Measurements from ENCODE around the gene PLPPR1.

GRCh38 chr9:101309139-101309538, 280.6 kb downstream of the PLPPR1 start:
- TF ChIP-seq SNAI2 (CRISPR knock-in tag; IDR thresholded peaks at IDR 0.05) (no peak), OSR1 (CRISPR knock-in tag; IDR thresholded peaks at IDR 0.05) (no peak), TOX (CRISPR knock-in tag; IDR thresholded peaks at IDR 0.05; ENCODE audit: borderline replicate concordance) (no peak), ZFP30 (CRISPR knock-in tag; IDR thresholded peaks at IDR 0.05) (no peak), ARNTL (CRISPR knock-in tag; IDR thresholded peaks at IDR 0.05; ENCODE audit: borderline replicate concordance, low read depth) (no peak), ZNF8 (CRISPR knock-in tag; IDR thresholded peaks at IDR 0.05) (no peak), RARB (CRISPR knock-in tag; IDR thresholded peaks at IDR 0.05) (no peak), CREB5 (CRISPR knock-in tag; IDR thresholded peaks at IDR 0.05; ENCODE audit: low read depth) (no peak), POU6F1 (CRISPR knock-in tag; IDR thresholded peaks at IDR 0.05; ENCODE audit: borderline replicate concordance, low read depth) (no peak), ZC3H10 (CRISPR knock-in tag; IDR thresholded peaks at IDR 0.05) (no peak), PPARA (CRISPR knock-in tag; IDR thresholded peaks at IDR 0.05; ENCODE audit: borderline replicate concordance) (no peak)
- TF ChIP-seq, protein P1, sequence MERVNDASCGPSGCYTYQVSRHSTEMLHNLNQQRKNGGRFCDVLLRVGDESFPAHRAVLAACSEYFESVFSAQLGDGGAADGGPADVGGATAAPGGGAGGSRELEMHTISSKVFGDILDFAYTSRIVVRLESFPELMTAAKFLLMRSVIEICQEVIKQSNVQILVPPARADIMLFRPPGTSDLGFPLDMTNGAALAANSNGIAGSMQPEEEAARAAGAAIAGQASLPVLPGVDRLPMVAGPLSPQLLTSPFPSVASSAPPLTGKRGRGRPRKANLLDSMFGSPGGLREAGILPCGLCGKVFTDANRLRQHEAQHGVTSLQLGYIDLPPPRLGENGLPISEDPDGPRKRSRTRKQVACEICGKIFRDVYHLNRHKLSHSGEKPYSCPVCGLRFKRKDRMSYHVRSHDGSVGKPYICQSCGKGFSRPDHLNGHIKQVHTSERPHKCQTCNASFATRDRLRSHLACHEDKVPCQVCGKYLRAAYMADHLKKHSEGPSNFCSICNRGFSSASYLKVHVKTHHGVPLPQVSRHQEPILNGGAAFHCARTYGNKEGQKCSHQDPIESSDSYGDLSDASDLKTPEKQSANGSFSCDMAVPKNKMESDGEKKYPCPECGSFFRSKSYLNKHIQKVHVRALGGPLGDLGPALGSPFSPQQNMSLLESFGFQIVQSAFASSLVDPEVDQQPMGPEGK (CRISPR knock-in tag; IDR thresholded peaks at IDR 0.05; ENCODE audit: borderline replicate concordance): no peak
- TF ChIP-seq, protein P2, sequence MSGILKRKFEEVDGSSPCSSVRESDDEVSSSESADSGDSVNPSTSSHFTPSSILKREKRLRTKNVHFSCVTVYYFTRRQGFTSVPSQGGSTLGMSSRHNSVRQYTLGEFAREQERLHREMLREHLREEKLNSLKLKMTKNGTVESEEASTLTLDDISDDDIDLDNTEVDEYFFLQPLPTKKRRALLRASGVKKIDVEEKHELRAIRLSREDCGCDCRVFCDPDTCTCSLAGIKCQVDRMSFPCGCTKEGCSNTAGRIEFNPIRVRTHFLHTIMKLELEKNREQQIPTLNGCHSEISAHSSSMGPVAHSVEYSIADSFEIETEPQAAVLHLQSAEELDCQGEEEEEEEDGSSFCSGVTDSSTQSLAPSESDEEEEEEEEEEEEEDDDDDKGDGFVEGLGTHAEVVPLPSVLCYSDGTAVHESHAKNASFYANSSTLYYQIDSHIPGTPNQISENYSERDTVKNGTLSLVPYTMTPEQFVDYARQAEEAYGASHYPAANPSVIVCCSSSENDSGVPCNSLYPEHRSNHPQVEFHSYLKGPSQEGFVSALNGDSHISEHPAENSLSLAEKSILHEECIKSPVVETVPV (CRISPR knock-in tag; IDR thresholded peaks at IDR 0.05): no peak
- TF ChIP-seq, protein P3, sequence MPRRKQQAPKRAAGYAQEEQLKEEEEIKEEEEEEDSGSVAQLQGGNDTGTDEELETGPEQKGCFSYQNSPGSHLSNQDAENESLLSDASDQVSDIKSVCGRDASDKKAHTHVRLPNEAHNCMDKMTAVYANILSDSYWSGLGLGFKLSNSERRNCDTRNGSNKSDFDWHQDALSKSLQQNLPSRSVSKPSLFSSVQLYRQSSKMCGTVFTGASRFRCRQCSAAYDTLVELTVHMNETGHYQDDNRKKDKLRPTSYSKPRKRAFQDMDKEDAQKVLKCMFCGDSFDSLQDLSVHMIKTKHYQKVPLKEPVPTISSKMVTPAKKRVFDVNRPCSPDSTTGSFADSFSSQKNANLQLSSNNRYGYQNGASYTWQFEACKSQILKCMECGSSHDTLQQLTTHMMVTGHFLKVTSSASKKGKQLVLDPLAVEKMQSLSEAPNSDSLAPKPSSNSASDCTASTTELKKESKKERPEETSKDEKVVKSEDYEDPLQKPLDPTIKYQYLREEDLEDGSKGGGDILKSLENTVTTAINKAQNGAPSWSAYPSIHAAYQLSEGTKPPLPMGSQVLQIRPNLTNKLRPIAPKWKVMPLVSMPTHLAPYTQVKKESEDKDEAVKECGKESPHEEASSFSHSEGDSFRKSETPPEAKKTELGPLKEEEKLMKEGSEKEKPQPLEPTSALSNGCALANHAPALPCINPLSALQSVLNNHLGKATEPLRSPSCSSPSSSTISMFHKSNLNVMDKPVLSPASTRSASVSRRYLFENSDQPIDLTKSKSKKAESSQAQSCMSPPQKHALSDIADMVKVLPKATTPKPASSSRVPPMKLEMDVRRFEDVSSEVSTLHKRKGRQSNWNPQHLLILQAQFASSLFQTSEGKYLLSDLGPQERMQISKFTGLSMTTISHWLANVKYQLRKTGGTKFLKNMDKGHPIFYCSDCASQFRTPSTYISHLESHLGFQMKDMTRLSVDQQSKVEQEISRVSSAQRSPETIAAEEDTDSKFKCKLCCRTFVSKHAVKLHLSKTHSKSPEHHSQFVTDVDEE (CRISPR knock-in tag; IDR thresholded peaks at IDR 0.05): no peak
